Dedifferentiated amniotic fluid mesenchymal stem cell (primary cell): ENCODE measurements around the gene KCNH4.
"Not testable (repeated sequence)": the region's sequence is repeated elsewhere in the genome, so short reads cannot be mapped to it uniquely, and the experiment has no call there.

Experiments
- DNase-seq: peaks from one replicate; pipeline ENCODE4 v3.0.0-alpha.2; 2016; ENCODE audit errors: extremely low spot score

KCNH4 gene

GRCh38 chr17:42180922-42181850 is at the start of gene KCNH4:
TSS of gene KCNH4 (minus strand) at chr17:42181142. CDS start at chr17:42180945, 197 bp downstream.
- DNase-seq = peak; percentile 18

DNA sequence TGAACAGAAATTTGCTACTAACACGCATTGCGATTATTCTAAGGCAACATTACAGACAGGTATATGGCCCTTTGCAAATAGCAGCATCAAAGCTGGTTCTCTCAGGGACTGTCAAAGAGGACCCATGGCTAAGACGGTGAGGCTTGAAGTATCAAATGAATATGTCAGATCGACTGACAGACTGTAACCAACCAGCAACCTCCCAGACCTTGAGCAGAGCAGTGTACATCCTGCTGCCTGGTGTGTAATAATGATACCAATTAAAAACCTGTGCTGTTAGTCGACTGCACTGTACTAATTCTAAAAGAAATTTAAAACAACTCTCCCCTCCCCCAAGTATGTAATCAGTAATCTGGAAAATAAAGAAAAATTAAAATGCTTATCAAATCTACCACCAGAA is 49.3 kb upstream of the KCNH4 start:
- DNase-seq = no peak

- no peak for DNase-seq
Observed at GRCh38 chr17:42227849-42228700, 47.1 kb upstream of the KCNH4 start.

DNA sequence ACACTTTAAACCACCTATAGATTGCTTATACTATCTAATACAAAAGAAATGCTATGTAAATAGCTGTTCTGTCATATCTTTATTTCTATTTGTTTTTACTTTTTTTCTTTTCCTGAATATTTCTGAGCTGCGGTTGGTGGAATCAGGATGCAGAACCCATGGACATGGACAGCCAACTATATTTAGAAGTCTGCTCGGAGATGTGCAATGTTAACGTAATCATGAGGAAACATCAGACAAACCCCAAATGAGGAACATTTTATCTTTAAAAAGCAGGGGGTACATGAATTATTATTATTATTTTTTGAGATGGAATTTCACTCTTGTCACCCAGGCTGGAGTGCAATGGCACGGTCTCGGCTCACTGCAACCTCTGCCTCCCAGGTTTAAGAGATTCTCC is 44.7 kb upstream of the KCNH4 start:
- DNase-seq = no peak

DNA sequence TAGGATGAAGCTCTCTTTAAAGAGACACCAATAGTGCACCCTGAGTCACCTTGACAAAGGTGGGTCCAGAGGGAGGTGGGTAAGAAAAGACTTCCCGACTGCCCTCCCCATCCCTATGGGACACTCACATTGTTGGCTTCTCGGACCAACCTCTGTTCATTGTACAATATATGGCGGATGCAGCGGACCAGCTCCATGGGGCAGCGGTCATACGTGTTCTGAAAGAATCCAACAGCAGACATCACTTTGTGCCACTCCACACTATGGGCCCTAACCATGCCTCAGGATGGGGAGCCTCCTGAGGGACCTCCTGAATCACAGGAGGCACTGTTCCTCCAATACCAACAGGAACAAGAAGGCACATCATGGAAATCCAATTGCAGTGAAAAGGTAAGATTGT is 43.7 kb upstream of the KCNH4 start:
- DNase-seq = no peak

- no peak for DNase-seq
Observed at GRCh38 chr17:42221886-42222745, 41.2 kb upstream of the KCNH4 start.

- not testable (repeated sequence) for DNase-seq
Observed at GRCh38 chr17:42219280-42219679, 38.3 kb upstream of the KCNH4 start.

DNA sequence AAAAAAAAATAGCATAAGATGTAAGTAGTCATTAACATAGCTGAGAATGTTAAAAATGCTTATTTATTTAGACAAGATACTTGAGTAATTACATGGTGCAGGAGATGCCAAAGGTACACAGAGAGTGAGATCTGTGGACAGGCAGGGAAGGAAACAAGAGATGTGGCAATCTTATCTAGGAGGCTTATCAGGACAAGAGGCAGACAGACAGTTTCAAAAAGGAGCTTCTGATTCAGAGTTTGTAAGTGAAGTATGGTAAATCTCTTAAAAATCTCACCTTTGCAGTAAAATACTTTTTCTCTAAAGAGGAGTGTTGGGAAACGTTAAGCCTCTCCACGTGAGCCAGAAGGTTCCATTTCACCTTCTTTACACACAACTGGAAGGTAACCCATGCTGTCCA is 33.2 kb upstream of the KCNH4 start:
- DNase-seq = no peak

GRCh38 chr17:42212382-42212781 is 31.4 kb upstream of the KCNH4 start:
- no peak for DNase-seq

DNA sequence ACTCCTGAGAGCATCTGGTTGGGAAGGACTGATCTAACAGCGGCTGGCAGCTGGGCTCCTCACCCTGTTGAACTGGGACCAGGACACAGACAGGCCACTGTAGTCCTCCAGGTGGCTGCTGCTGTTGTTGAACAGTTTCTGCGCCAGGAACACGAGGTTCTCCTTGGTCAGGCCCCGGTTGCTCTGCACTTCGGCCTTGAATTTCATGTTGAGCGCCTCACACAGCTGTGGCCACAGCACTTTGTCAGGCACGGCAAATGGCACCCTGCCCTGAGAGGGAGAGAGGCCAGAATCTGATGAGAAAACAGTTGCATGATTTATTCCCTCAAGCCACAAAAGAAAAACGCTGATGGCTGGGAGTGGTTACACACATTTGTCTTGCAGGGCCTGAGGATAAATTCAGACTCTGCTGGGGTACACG is 31.0 kb upstream of the KCNH4 start:
- not testable (repeated sequence) for DNase-seq

DNA sequence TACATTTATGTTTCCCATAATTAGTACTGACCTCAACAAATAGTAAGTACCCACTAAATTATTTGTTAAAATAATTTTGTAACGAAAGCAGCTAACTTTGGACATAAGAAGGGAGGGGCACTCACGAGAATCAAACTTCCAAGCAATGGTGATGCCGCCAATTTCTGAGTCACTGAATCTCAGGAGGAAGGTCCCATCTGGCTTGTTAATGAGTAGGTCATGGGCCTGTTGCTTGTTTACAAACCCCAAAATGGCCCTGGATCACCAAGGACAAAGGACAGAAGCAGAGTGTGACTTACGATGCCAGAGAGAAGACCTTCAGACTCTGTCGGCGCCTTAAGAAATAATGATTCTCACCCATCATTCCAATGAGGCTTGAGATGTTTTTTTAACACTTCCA is 29.1 kb upstream of the KCNH4 start:
- no peak for DNase-seq

- DNase-seq = not testable (repeated sequence)
Observed at GRCh38 chr17:42206153-42206612, 25.2 kb upstream of the KCNH4 start.

GRCh38 chr17:42203354-42203753 is 22.4 kb upstream of the KCNH4 start:
- DNase-seq = no peak

GRCh38 chr17:42202696-42203095 is 21.8 kb upstream of the KCNH4 start:
- DNase-seq = no peak

DNA sequence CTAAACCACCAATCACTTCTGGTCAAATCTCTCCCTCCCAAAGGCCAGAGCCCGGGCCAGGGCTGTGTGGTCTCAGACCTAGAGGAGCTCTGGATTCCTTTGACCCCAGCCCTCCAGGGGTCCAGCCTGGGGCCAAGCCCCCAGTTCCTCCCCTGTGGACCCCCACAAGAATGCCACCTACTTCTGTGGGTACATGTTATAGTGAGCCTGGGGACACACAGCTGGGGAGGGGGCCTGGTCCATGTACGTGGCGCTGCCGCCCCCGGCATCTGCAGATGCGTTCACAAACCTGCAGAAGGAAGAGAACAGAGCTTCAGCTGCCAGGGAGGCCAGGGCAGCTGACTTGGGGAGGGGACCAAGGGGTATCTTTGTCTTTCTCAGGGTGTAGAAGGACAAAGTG is 21.2 kb upstream of the KCNH4 start:
- DNase-seq = no peak

DNA sequence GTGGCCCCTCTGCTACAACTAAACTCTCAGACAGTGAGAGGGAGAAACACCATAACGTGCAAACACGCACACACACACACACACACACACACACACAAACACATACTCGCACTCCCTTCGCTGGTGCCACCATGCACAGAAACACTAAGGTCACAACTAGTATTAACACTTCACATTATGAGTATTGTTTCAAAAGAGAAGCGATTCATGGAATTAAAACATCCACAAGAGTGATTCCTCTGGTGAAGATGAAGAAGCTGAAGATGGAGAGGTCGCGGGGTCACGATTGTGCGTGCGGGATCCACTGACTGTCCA is 20.5 kb upstream of the KCNH4 start:
- no peak for DNase-seq

DNA sequence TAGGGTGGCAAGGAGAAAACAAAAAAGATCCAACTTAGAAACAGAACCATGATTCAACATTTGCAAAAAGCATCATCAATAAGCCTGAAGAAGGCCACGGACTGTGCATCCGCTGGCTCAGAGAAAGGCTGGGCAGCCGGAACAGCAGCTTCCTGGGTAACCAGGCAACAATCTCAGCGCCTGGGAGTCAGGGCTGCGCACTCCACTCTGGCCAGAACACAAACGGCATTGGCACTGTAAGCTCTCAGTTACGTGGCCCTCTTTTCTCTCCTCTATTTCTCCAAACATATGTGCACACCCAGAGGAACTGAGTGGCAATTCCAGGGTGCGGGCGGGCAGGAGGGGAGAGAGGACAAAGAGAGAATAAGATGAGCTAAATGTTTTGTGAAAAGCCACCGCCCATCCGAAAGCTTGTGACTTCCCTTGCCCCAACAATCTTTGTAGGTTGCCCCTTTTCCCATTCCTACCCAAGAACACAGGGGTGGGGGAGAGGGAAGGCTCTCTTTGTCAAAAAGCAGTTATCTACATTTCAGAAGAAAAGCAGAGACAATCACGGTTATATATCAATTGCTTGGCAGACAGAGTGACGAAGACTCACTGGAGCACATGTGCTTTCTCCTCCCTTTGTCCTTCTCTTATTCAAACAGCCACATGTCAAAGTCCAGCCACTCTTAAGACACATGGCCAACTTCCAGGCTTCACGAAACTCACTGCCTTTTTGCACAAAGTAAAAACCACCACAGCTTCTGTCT is 19.9 kb upstream of the KCNH4 start:
- no peak for DNase-seq

DNA sequence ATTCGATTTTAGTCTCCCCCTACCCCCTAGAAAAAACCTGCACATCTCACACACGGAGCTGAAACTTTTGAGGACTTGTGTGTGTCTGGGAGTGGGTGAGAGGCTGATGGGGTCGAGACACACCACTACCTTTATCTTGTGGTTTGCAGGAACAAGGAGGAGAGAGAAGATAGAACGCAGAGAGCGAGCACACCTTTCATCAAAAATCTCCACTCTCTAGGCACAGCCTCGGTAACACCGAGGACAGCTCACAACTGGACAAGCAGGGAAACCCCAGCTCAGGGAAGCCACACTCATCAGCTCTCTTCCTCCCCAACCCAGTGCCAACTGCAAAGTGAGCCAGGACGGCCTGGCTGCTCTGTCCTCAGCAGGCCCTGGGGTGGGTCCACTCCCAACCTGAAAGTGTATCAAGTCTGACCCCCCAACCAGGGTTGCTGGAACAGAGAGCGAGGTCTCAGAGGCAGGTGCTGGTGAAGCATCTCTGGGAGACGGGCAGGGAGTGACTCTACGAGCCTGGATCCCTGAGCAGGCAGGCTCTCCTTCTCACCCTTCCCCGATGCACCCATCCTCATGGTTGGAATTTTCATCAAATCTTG is 18.6 kb upstream of the KCNH4 start:
- no peak for DNase-seq

GRCh38 chr17:42198897-42199296 is 18.0 kb upstream of the KCNH4 start:
- DNase-seq = no peak

- DNase-seq = no peak
Observed at GRCh38 chr17:42197564-42198156, 16.7 kb upstream of the KCNH4 start.
